ENCODE data around the gene FGF22.
A peak's percentile ranks its signal among the peaks of the same experiment; 100 is the strongest.
"Not testable (repeated sequence)": the region's sequence is repeated elsewhere in the genome, so short reads cannot be mapped to it uniquely, and the experiment has no call there.

Gene FGF22

GRCh38 chr19:622666-623065, 17.0 kb upstream of the FGF22 start:
- no peak for DNase-seq

DNA sequence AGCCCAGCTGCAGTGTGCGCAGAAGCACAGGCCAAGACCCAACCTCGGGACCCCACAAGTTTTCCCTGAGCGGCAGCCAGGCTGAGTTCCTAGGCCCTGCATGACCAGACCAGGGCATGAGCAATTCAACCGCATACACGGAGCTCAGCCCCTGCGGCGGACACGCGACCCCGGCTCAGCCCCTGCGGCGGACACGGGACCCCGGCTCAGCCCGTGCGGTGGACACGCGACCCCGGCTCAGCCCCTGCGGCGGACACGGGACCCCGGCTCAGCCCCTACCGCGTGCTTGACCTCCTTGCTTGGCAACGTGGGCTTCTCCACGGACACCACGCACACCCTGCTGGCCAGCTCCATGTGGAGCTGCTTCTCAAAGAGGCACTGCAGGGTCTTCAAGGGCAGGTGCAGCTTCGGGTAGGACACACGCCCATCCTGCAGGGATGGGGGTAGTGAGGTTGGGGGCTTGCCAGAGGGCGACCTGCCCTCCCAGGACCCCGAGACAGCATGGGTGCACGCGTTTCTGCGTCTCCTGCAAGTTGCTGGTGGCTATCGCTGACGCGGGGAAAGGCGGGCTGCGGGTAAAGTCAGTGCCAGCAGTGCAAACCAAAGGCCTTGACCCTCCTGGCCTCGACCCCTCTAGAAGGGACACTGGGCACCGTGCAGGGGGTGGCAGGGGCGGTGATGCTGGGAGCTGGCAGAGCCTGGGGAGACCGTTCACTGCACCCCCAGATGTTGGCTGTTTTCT, 16.3 kb upstream of the FGF22 start:
- DNase-seq: no peak

GRCh38 chr19:623974-624373, 15.7 kb upstream of the FGF22 start:
- DNase-seq: no peak

- DNase-seq: no peak
Measured at GRCh38 chr19:624433-625109, 15.1 kb upstream of the FGF22 start.

DNA sequence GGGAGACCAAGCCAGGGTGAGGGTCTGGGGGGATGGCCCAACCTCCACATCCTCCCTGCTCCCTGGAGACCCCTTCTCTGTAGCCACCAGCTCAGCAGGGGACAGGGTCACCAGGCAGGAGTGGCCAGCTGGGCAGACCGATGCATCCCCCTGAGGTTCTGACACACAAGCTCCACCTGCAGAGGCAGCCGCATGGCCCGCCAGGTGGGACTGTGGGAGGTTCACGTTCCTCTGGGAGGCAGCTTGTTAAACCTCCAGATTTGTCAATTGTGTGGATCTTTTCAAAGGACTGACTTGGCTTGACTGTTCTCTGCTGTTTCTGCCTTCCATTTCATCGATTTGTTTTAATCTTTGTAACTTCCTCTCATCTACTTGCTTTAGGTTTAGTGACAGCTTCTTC, 14.4 kb upstream of the FGF22 start:
- no peak for DNase-seq

GRCh38 chr19:626566-626965, 13.1 kb upstream of the FGF22 start:
- DNase-seq: not testable (repeated sequence)

GRCh38 chr19:628168-628567, 11.5 kb upstream of the FGF22 start:
- DNase-seq: no peak

DNA sequence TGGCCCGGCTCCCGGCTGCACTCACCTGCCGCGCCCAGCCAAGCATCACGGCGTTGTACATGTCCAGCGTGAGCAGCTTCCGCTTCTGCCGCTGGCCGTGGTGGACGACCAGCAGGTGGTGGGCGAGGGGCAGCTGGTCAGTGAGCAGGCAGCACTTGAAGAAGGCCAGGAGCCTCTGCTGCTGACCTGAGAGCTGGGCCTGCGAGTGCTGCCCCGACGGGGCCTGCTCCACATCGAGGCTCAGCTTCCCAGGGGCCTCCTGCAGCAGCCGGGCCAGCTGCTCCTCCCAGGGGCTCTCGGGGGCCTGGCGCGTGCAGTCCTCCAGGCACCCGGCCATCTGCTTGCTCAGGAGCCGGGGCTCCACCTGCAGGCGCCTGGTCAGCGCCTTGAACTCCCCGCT, 10.2 kb upstream of the FGF22 start:
- not testable (repeated sequence) for DNase-seq

GRCh38 chr19:629961-630714, 9.5 kb upstream of the FGF22 start:
- DNase-seq: no peak

- no peak for DNase-seq
Measured at GRCh38 chr19:632579-633067, 7.1 kb upstream of the FGF22 start.

GRCh38 chr19:633068-633785, 6.5 kb upstream of the FGF22 start, which contains the start of gene POLRMT:
POLRMT (minus strand) TSS chr19:633537; CDS start chr19:633512, 25 bp downstream.
- peak; percentile 92 for DNase-seq

DNA sequence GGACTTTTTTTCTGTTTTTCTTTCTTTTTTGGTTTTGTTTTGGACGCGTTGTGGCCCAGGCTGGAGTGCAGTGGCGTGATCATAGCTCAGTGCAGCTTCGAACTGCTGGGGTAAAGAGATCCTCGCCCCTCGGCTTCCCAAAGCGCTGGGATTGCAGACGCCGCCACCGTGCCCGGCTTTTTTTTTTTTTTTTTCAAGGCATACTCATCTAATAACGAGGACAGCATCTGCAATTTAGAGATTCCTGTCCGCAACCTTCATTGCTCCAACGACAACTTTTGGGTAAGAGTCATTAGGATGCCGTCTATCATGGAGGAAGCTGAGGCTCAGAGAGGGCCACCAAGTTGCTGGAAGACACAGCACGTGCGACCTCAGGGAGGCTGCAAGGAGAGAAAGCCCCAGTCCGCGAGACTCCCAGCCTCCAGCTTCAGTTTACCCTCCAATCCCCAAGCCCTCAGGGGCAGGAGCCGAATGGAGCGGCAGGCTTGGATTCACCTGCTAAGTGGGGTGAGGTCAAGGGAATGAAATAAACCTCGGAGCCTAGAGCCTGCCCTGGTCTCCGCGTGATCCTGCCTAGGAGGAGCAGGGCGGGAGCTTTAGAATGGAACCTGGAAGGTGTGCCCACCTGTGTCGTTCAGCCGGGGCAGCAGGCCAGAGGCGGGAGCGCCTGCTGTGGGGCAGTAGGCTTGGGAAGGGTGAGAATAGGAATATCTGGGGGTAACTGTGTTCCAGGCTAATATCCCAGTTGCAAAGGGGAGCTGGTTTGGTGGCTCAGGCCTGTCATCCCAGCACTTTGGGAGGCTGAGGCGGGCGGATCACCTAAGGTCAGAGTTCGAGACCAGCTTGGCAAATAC, 5.7 kb upstream of the FGF22 start:
- DNase-seq: no peak

DNA sequence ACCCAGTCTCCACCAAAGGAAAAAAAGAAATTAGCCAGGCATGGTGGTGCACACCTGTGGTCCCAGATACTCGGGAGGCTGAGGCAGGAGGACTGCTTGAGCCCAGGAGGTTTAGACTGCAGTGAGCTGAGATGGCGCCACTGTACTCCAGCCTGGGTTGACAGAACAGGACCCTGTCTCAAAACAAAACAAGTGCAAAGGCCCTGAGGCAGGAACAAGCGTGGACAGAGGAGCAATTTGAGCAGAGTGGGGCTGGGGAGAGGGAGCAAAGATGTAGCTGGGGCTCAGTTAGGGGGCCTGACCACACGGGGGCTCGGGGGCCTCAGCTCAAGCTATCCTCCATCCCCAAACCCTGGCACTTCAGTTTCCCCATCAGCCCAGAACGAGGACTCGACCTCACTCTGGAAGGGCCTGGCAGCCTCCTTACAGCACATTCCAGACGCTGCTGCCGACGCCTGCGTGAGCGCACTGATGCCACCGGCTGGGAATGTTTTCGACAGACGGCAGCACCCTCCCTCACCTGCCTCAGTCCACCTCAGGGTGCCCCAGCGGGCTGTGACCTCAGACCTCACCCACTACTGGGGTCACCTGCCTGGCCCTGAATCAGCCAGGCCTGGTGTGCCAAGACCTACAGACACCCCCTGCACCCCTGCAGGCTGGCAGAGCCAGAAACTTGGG, 4.6 kb upstream of the FGF22 start:
- no peak for DNase-seq

- DNase-seq: no peak
Measured at GRCh38 chr19:638906-639252, 800 bp upstream of the FGF22 start.

GRCh38 chr19:640161-640558, 481 bp downstream of the FGF22 start:
- DNase-seq: no peak

DNA sequence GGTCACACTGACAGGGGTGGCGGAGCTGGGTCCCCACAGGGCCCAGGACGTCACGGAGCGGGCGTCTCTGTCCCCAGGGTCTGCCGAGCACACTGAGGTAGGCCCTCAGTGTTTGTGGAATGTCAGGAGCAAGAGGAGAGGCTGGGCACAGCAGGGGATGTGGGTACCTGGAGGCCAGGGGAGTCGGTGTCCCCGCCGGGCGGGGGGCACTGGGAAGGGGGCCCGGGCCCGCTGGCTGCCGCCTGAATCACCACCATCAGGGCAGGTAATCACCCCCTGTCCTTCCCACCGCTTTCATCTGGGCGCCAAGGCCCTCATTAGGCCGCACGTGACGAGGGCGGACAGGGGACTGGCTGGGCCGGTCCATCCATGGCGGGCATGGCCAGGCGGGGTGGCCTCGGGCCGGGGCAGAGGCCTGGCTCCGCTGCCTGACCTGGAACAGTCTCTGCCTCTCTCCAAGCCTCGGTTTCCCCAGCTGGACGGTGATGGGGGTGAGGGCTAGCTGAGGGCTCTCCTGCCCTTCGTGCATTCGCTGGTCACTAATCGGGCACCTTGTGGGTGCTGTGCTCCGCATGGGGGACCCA, 1.0 kb downstream of the FGF22 start:
- no peak for DNase-seq

- no peak for DNase-seq
Measured at GRCh38 chr19:641702-642101, 2.0 kb downstream of the FGF22 start.

GRCh38 chr19:642767-643727, 3.4 kb downstream of the FGF22 start:
- DNase-seq: no peak

DNA sequence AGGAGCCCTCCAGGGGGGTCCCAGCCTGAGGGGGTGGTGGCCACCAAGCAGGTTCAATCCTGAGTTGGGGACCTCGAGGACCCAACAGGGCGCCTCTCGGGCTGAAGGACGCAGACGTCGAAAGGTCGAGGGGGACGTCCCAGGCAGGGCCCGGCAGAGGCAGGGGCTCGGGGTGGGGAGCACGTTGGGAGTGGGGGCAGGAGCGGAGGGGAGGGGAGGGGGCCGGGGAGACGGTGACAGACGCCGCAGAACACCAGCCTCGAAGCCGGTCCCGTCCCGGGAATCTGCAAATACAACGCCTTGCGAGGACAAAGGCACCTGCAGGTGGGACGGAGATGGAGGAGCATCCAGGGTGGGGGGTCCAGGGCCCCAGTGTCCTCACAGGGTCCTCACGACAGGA, 4.1 kb downstream of the FGF22 start:
- DNase-seq: no peak

DNA sequence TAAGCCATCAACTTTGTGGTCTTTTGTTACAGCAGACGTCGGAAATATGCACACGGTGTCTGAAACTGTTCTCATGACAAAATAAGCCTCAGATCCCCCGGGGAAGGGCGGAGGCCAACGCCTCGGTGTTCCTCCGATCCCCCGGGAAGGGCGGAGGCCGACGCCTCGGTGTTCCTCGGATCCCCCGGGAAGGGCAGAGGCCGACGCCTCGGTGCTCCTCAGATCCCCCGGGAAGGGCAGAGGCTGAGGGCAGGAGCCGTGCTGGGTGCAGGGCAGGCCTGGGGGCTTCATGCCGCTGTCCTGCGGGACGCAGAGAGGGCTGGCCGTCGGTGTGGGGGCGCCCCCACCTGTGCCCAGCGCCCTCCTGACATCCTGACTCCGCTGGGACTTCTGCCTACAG, 4.7 kb downstream of the FGF22 start:
- no peak for DNase-seq
